Mesenteric fat pad (tissue), 1 donor: ENCODE measurements around the gene UBE2U. TPM values are rescaled to one million over a fixed set of nuclear protein-coding genes. Genes with fewer than 3 reads are reported as not detected.

Experiments
- DNase-seq: peaks from one replicate; pipeline ENCODE4 v3.0.0-alpha.2; 2020; ENCODE audit warnings: low spot score
- total RNA-seq: library from RNA; stranded (reverse); fragmentation: NEBNext Ultra II Directional; extraction: Animal tissue kit (Norgen Biotek cat#: 25700); gene quantifications from one replicate; pipeline ENCODE4 v1.2.1, GENCODE V29; 2021
- donor health status: DM: yes; HTN: yes; CAD: no.

The UBE2U gene
- total RNA-seq, 1 donor from 2014 or later: not detected

GRCh38 chr1:64291931-64292330, 88.5 kb downstream of the UBE2U start:
- no peak for DNase-seq

- DNase-seq: no peak
These were observed 89.0 kb downstream of the UBE2U start for GRCh38 chr1:64292399-64292798.

DNA sequence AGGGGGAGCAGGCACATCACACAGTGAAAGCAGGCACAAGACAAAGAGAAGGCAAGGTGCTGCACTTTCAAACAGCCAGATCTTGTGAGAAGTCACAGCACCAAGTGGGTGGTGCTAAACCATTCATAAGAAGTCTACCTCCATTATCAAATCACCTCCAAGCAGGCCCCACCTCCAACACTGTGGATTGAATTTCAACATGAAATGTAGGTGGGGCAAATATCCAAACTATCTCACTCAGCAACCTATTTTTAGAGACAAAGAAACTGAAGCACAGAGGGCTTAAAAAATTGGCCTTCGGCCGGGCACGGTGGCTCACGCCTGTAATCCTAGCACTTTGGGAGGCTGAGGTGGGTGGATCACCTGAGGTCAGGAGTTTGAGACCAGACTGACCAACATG, 90.4 kb downstream of the UBE2U start:
- DNase-seq: no peak

- no peak for DNase-seq
These were observed 91.7 kb downstream of the UBE2U start for GRCh38 chr1:64295136-64295535.

DNA sequence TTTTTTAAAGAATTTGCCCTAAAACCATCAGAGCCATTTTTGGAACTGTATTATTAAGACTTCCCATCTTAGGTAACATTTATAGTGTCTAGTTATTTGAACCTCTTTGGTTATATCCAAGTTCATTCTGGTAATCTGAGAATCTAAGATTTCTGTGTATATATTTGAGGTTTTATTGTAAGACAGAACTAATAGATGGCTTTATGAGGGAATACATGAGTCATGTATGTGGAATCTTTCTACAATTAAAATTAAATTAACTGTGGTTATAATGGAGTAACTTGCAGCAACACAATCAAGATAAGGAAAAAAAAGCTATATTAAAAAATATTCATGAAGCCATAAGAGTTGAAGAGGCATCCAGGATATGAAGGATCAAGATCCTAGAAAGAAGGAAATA, 92.1 kb downstream of the UBE2U start:
- DNase-seq: no peak

DNA sequence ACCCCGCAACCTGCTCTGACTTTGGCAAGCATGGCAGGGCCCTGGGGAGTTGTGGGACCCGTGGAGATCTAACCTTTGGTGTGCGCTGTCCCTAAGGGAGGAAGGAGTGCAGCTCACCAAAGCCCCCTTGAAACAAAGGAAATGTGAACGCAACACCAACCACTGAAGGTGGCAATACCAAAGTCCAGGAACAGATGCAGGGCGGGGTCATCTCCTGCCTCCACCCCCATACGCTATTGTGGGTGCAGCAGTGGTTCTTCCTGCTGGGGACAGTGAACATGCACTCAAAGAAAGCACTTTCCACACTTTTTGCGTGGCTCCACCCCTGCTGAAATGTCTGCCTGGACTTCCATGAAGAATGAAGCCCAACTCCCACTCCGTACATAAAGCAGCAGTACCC, 93.0 kb downstream of the UBE2U start:
- no peak for DNase-seq

DNA sequence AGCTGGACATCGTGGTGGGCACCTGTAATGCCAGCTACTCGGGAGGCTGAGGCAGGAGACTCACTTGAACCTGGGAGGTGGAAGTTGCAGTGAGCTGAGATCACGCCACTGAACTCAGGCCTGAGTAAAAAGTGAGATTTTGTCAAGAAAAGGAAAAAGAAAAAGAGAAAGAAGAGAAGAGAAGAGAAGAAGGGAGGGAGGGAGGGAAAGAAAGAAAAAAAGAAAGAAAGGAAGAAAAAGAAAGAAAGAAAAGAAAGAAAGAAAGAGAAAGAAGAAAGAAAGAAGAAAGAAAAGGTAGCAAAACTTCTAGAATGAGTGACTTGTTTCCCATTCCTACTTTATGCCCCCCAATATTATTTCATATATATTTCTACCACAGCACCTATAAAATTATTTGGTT, 98.8 kb downstream of the UBE2U start:
- DNase-seq: no peak

DNA sequence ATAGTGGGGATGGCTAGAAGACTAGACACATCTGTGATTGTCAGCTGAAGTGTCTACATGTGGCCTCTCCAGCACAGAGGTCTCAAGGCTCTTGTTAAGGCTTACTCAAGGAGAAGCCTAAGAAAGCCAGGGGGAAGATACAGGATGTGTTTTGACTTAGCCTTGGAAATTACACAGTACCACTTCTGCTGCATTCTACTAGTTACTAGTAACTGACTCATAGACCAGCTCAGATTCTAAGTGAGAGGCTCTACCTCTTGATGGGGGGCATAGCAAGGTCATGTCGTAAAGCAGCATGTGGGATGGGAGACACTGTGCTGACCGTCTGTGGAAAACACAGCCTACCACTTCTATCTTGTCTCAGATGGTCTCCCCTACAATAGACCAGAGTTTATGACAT, 99.5 kb downstream of the UBE2U start:
- no peak for DNase-seq

- no peak for DNase-seq
These were observed 101.4 kb downstream of the UBE2U start for GRCh38 chr1:64304823-64305222.

DNA sequence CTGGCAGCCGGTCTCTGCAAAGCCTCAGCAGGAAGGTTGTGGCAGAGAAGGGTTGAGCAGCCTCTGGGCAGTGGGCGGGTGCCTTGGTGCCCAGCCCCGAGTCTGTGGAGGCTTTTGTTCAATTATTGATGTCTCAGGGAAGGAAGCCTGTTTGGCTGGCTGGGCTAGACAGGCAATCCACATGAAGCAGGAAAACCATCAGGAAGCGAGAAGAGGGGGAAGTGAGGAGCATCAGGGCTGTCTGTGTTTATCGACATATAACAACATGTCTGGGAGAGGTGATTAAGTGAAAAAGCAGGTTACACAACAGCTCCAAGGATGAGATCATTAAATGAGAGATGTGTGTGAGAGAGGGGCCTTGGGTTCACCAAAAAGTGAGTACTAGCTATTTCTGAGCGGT, 105.4 kb downstream of the UBE2U start:
- no peak for DNase-seq

DNA sequence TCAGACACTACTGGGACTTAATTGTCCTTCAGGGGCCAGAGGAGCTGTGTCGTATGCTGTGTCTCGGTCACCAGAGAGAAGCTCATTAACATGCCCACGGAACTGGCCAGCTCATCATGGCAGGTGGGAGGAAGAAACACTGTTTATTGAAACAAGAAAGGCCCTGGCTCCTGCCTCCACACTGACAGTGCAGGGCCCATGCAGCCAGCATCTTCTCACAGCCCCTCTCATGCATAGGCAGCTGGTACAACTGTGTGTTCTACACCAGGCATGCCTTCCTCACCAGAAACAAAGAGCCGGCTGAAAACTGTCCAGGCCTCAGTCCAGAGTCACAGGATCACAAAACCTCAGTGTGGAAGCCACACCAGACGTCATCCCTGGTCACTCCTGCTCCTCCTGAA, 106.0 kb downstream of the UBE2U start:
- DNase-seq: no peak

GRCh38 chr1:64310760-64311159, 107.3 kb downstream of the UBE2U start:
- DNase-seq: no peak

GRCh38 chr1:64312431-64312830, 109.0 kb downstream of the UBE2U start:
- DNase-seq: no peak

GRCh38 chr1:64315402-64315801, 112.0 kb downstream of the UBE2U start:
- no peak for DNase-seq
